CD14-positive monocyte (primary cell): ENCODE measurements around the gene ANKRD31. TPM values are rescaled to one million over a fixed set of nuclear protein-coding genes. Genes with fewer than 3 reads are reported as not detected.

Experiments
- DNase-seq, 3 donors: peaks; one replicate each; pipeline ENCODE4 v3.0.0-alpha.2; 2011 to 2022
- H2AFZ ChIP-seq: 2 replicates; pipeline ENCODE4 v1.6.0; 2012; ENCODE audit warnings: mild to moderate bottlenecking, low read depth, low read length, inconsistent platforms; ENCODE audit not compliant: insufficient read depth, poor library complexity, severe bottlenecking
- H3K27ac ChIP-seq, 2 donors: 1 replicate in 1 of 2; 2 replicates in 1 of 2; pipeline ENCODE4 v1.5.1; 2012 to 2013; ENCODE audit warnings: low read length in 2 of 2, control low read depth in 1 of 2, inconsistent platforms in 1 of 2, low read depth in 1 of 2, mild to moderate bottlenecking in 1 of 2
- H3K27me3 ChIP-seq, 2 donors: one replicate each; pipeline versions ENCODE4 v1.6.0 to v1.6.1; 2011 to 2013; ENCODE audit warnings: low read length in 2 of 2; ENCODE audit not compliant: control insufficient read depth in 2 of 2, insufficient read depth in 2 of 2
- H3K36me3 ChIP-seq, 2 donors: replicated peaks in 1 of 2; 1 replicate in 1 of 2; 2 replicates in 1 of 2; pipeline versions ENCODE4 v1.5.1 to v1.6.1; 2012 to 2013; ENCODE audit warnings: low read length in 2 of 2, control low read depth in 1 of 2, inconsistent platforms in 1 of 2, mild to moderate bottlenecking in 1 of 2; ENCODE audit not compliant: insufficient read depth in 2 of 2, control insufficient read depth in 1 of 2
- H3K4me1 ChIP-seq, 2 donors: 1 replicate in 1 of 2; 2 replicates in 1 of 2; pipeline versions ENCODE4 v1.5.1 to v1.6.1; 2012 to 2013; ENCODE audit warnings: low read length in 2 of 2, control low read depth in 1 of 2, inconsistent platforms in 1 of 2, mild to moderate bottlenecking in 1 of 2, moderate library complexity in 1 of 2; ENCODE audit not compliant: insufficient read depth in 2 of 2, control insufficient read depth in 1 of 2
- H3K4me2 ChIP-seq: replicated peaks from 2 replicates; pipeline ENCODE3; 2012; ENCODE audit warnings: low read length, moderate library complexity, mild to moderate bottlenecking; ENCODE audit not compliant: poor library complexity, severe bottlenecking; ENCODE audit errors: extremely low read depth
- H3K4me3 ChIP-seq, 3 experiments: fragments of 200-600 bp in 1 of 3; sonication (generic) in 1 of 3; replicated peaks in 1 of 3; 1 replicate in 2 of 3; 2 replicates in 1 of 3; pipeline ENCODE4 v1.5.1; 2011 to 2013; ENCODE audit warnings: low read length in 3 of 3, mild to moderate bottlenecking in 3 of 3, control low read depth in 2 of 3, low read depth in 2 of 3, inconsistent platforms in 1 of 3, moderate library complexity in 1 of 3
- H3K79me2 ChIP-seq: 2 replicates; pipeline ENCODE4 v1.6.0; 2012; ENCODE audit warnings: mild to moderate bottlenecking, control low read depth, inconsistent platforms, low read length, moderate library complexity; ENCODE audit not compliant: insufficient read depth
- H3K9ac ChIP-seq: 2 replicates; pipeline ENCODE4 v1.6.0; 2017; ENCODE audit warnings: low read length, mild to moderate bottlenecking; ENCODE audit not compliant: insufficient read depth, poor library complexity, severe bottlenecking
- H3K9me3 ChIP-seq, 2 donors: replicated peaks in 1 of 2; 1 replicate in 1 of 2; 2 replicates in 1 of 2; pipeline versions ENCODE4 v1.5.1 to v1.6.1; 2012 to 2013; ENCODE audit warnings: low read length in 2 of 2, control low read depth in 1 of 2; ENCODE audit not compliant: control insufficient read depth in 1 of 2, insufficient read depth in 1 of 2
- H4K20me1 ChIP-seq: 2 replicates; pipeline ENCODE4 v1.6.0; 2012; ENCODE audit warnings: mild to moderate bottlenecking, low read length, control low read depth, moderate library complexity; ENCODE audit not compliant: insufficient read depth
- H3K27ac Mint-ChIP-seq, 7 donors: one replicate each; pipeline ENCODE4 v1.8.0; 2020; ENCODE audit warnings: mild to moderate bottlenecking in 7 of 7, mixed read lengths in 7 of 7, moderate library complexity in 6 of 7, inconsistent platforms in 2 of 7
- H3K27me3 Mint-ChIP-seq, 3 donors: one replicate each; pipeline ENCODE4 v1.8.0; 2021 to 2022; ENCODE audit warnings: low read depth in 3 of 3, mild to moderate bottlenecking in 3 of 3, mixed read lengths in 3 of 3, moderate library complexity in 3 of 3, inconsistent platforms in 1 of 3
- H3K36me3 Mint-ChIP-seq, 2 donors: one replicate each; pipeline ENCODE4 v1.8.0; 2020; ENCODE audit warnings: mixed read lengths in 2 of 2, inconsistent platforms in 1 of 2, mild to moderate bottlenecking in 1 of 2
- H3K4me1 Mint-ChIP-seq: one replicate; pipeline ENCODE4 v1.8.0; 2020; ENCODE audit warnings: mild to moderate bottlenecking, mixed read lengths
- H3K4me3 Mint-ChIP-seq, 2 donors: one replicate each; pipeline ENCODE4 v1.8.0; 2020; ENCODE audit warnings: mild to moderate bottlenecking in 2 of 2, mixed read lengths in 2 of 2, moderate library complexity in 1 of 2
- H3K9me3 Mint-ChIP-seq, 7 donors: one replicate each; pipeline ENCODE4 v1.8.0; 2020 to 2022; ENCODE audit warnings: mixed read lengths in 7 of 7, mild to moderate bottlenecking in 6 of 7, moderate library complexity in 6 of 7, inconsistent platforms in 2 of 7
- WGBS: methylation state at CpG from one replicate; pipeline ENCODE4 v1.1.5; 2013; ENCODE audit warnings: missing lambda C conversion rate; ENCODE audit not compliant: insufficient coverage; 5-methylcytosine and 5-hydroxymethylcytosine counted together
- intact Hi-C, 2 donors: fragments of 100-400 bp; cut with micrococcal nuclease; formaldehyde crosslinking; loops; one replicate each; pipeline versions ENCODE4 v1.15.0 to v1.15.1; 2023
- polyA plus RNA-seq, 3 donors: library from polyadenylated mRNA; depleted of rRNA in 1 of 3; unstranded in 2 of 3; stranded (reverse) in 1 of 3; fragments of 300-500 nt in 2 of 3; fragments of >200 nt in 1 of 3; fragmentation: Illumina TruSeq in 2 of 3; gene quantifications; 1 replicate in 2 of 3; 2 replicates in 1 of 3; pipeline ENCODE4 v1.2.3, GENCODE V29; 2012 to 2021
- TF ChIP-seq, protein P1 (sequence below): fragments of 200-600 bp; IDR thresholded peaks from one replicate; pipeline ENCODE4 v1.8.0; 2022; ENCODE audit warnings: antibody characterized with exemption, mild to moderate bottlenecking

The ANKRD31 gene
- polyA plus RNA-seq, 3 donors, result 0.05 TPM; not detected in 2

DNA sequence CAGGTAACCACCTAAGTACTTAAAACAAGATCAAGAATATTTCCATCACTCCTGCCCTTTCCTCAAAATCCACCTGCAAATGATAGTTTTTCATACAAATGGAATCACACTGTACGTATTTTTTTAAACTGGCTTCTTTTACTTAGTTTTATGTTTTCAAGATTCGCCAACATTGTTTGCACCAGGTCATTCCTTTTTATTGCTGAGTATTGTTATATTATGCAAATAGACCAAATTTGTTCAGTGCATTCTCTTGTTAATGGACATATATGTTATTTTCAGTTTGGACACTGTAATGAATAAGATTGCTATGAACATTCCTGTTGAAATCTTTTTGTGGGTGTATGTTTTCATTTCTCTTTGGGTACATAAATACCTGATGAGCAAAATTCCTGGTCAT lies 8.3 kb upstream of the ANKRD31 start:
- intact Hi-C loops, result no loop called here
- H3K27me3 Mint-ChIP-seq, result peaks cover 3% of the 10 kb centered on the region in 3 donors
- H4K20me1 ChIP-seq, result no peaks in the 10 kb centered on the region
- H3K4me1 ChIP-seq, result no peaks in the 10 kb centered on the region
- H3K9me3 Mint-ChIP-seq, result peaks cover 0 to 8% (median 0%) of the 10 kb centered on the region in 7 donors
- no peaks in the 10 kb centered on the region for H3K36me3 Mint-ChIP-seq
- H3K9ac ChIP-seq, result no peak overlapping the region
- H3K36me3 ChIP-seq, result no peaks in the 10 kb centered on the region
- no peak overlapping the region for H3K27ac ChIP-seq
- TF ChIP-seq, protein P1, sequence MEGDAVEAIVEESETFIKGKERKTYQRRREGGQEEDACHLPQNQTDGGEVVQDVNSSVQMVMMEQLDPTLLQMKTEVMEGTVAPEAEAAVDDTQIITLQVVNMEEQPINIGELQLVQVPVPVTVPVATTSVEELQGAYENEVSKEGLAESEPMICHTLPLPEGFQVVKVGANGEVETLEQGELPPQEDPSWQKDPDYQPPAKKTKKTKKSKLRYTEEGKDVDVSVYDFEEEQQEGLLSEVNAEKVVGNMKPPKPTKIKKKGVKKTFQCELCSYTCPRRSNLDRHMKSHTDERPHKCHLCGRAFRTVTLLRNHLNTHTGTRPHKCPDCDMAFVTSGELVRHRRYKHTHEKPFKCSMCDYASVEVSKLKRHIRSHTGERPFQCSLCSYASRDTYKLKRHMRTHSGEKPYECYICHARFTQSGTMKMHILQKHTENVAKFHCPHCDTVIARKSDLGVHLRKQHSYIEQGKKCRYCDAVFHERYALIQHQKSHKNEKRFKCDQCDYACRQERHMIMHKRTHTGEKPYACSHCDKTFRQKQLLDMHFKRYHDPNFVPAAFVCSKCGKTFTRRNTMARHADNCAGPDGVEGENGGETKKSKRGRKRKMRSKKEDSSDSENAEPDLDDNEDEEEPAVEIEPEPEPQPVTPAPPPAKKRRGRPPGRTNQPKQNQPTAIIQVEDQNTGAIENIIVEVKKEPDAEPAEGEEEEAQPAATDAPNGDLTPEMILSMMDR, result no peak
- 100% methylated on average over 1 of the region's 2 CpGs for WGBS
- H3K4me1 Mint-ChIP-seq, result no peaks in the 10 kb centered on the region
- no peaks in the 10 kb centered on the region for H3K27me3 ChIP-seq
- H3K4me3 ChIP-seq, result no peak overlapping the region
- H3K9me3 ChIP-seq, result no peaks in the 10 kb centered on the region
- no peak overlapping the region for H3K4me3 Mint-ChIP-seq
- no peak for DNase-seq
- no peak overlapping the region for H2AFZ ChIP-seq
- no peak overlapping the region for H3K4me2 ChIP-seq
- H3K79me2 ChIP-seq, result no peaks in the 10 kb centered on the region
- H3K27ac Mint-ChIP-seq, result no peak overlapping the region

DNA sequence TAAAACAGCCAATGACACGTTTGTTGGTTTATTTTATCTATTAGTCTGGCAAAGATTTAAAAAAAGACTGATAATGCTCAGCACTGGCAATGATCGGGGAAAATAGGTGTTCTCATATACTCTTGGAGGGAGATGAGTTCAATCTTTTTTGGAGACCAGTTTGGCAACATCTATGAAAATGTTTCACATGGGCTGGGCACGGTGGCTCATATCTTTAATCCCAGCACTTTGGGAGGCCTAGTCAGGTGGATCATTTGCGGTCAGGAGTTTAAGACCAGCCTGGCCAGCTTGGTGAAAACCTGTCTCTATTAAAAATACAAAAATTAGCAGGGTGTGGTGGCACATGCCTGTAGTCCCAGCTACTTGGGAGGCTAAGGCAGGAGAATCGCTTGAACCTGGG lies 6.8 kb upstream of the ANKRD31 start:
- Mint-ChIP-seq H3K4me3 (no peak overlapping the region), H3K36me3 (no peaks in the 10 kb centered on the region), H3K27me3 (peaks cover 0 to 3% (median 3%) of the 10 kb centered on the region in 3 donors), H3K4me1 (no peaks in the 10 kb centered on the region), H3K27ac (no peak overlapping the region), H3K9me3 (peaks cover 0 to 5% (median 0%) of the 10 kb centered on the region in 7 donors)
- Histone ChIP-seq H3K79me2 (no peaks in the 10 kb centered on the region), H3K27me3 (no peaks in the 10 kb centered on the region), H4K20me1 (no peaks in the 10 kb centered on the region), H3K4me2 (no peak overlapping the region), H3K36me3 (no peaks in the 10 kb centered on the region), H3K27ac (no peak overlapping the region), H2AFZ (no peak overlapping the region), H3K4me1 (no peaks in the 10 kb centered on the region), H3K4me3 (no peak overlapping the region), H3K9me3 (no peaks in the 10 kb centered on the region), H3K9ac (no peak overlapping the region)
- 97% methylated on average over 3 of the region's 5 CpGs for WGBS
- intact Hi-C loops, result no loop called here
- DNase-seq, result no peak
- TF ChIP-seq, protein P1, result no peak
